ENCODE measurements around the gene LYZ. TPM values are rescaled to one million over a fixed set of nuclear protein-coding genes. Genes with fewer than 3 reads are reported as not detected.

The LYZ gene
- polyA plus RNA-seq, 1 experiment, result not detected

DNA sequence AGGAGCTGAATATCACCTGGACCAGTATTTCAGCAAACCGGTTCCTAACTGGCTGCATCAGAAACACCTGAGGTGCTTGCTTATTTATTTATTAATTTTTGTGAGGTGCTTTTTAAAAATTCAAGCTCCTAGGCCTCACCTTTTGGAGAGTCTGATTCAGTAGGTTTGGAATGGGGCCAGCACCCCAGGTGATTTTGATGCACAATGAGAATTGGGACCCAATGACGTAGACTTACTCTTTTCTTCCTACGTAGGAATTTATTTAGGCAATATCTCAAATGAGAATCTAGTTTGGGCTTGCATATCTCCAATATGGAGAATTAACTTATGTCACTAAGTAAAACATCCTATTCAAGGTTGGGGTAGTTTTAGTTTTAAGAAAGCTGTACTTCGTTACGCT is 18.6 kb downstream of the LYZ start:
- no peak overlapping the region for H3K4me3 ChIP-seq (ENCODE audit: low read depth, low read length)
- CTCF ChIA-PET, result interaction anchor here (0.7 to 2.0 kb wide), 3 partner anchors 9 to 272 kb away, joined by 4 to 6 read pairs (median 5); no protein-coding TSS in a partner anchor
- TF ChIP-seq, protein P1, sequence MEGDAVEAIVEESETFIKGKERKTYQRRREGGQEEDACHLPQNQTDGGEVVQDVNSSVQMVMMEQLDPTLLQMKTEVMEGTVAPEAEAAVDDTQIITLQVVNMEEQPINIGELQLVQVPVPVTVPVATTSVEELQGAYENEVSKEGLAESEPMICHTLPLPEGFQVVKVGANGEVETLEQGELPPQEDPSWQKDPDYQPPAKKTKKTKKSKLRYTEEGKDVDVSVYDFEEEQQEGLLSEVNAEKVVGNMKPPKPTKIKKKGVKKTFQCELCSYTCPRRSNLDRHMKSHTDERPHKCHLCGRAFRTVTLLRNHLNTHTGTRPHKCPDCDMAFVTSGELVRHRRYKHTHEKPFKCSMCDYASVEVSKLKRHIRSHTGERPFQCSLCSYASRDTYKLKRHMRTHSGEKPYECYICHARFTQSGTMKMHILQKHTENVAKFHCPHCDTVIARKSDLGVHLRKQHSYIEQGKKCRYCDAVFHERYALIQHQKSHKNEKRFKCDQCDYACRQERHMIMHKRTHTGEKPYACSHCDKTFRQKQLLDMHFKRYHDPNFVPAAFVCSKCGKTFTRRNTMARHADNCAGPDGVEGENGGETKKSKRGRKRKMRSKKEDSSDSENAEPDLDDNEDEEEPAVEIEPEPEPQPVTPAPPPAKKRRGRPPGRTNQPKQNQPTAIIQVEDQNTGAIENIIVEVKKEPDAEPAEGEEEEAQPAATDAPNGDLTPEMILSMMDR (IDR thresholded peaks at IDR 0.05; ENCODE audit: insufficient read depth, low read depth, low read length), result no peak
- DNase-seq (ENCODE audit: low read depth), result no peak
- POLR2A ChIA-PET, result no interaction called here
- H3K27me3 ChIP-seq (ENCODE audit: control insufficient read depth, insufficient read depth, low read length), result no peaks in the 10 kb centered on the region
- H3K36me3 ChIP-seq (ENCODE audit: control insufficient read depth, insufficient read depth, low read length), result peaks cover 1% of the 10 kb centered on the region

DNA sequence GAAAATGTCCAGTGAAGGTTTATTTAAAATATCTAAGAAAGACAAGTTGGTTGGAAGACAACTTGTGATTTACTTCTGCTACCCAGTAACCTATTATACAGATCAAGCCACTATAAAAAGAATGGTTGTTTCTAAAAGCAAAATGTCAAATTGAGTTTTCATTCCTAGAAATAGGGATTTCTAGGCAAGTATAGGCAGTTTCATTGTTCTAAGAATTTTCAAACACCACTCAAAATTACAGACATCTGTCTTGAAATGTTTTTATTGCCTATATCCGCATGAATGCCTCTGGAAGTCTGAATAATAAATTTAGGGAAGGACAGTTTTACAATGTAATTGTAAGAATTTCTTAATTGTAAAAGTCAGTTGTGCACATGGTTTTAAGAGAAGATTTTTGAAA is 20.0 kb downstream of the LYZ start:
- H3K4me3 ChIP-seq (ENCODE audit: low read depth, low read length), result no peak overlapping the region
- ChIA-PET POLR2A (no interaction called here), CTCF (interaction anchor here (2.0 kb wide), 1 partner anchor 11 kb away, joined by 5 read pairs; no protein-coding TSS in a partner anchor)
- no peaks in the 10 kb centered on the region for H3K27me3 ChIP-seq (ENCODE audit: control insufficient read depth, insufficient read depth, low read length)
- TF ChIP-seq, protein P1 (IDR thresholded peaks at IDR 0.05; ENCODE audit: insufficient read depth, low read depth, low read length), result no peak
- peaks cover 2% of the 10 kb centered on the region for H3K36me3 ChIP-seq (ENCODE audit: control insufficient read depth, insufficient read depth, low read length)
- no peak for DNase-seq (ENCODE audit: low read depth)

DNA sequence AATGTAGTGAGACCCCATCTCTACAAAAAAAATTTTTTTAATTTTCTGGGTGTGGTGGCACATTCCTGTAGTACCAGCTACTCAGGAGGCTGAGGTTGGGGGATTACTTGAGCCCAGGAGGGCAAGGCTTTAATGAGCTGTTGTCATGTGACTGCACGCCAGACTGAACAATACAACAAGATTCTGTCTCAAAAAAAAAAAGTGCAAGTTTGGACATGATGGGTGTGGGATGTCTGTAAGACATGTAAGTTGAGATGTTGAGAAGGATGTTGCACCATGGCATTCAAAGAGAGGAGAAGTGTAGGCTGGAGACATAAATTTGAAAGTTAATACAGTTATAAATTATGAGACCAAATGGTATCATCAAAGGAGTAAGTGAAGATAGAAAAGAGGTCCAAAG is 34.9 kb downstream of the LYZ start:
- POLR2A ChIA-PET, result no interaction called here
- CTCF ChIA-PET, result interaction anchor here (1.6 kb wide), 1 partner anchor 256 kb away, joined by 5 read pairs; no protein-coding TSS in a partner anchor

DNA sequence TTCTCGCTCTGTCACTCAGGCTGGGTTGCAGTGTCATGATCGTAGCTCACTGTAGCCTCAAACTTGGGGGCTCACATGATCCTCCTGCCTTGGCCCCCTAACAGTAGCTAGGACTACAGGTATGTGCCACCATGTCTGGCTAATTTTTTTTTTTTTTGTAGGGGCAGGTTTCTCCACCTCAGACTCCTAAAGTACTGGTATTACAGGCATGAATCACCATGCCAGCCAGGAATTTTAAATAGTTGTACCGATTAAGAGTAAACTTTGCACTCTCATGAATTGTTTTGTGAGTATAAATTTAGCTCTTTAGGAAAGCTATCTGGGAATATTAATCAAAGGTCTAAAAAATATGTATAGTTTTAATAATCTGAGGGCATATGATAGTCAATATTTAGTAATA is 36.9 kb downstream of the LYZ start:
- ChIA-PET CTCF (interaction anchor here (1.0 to 1.5 kb wide), 5 partner anchors 11 to 255 kb away, joined by 3 to 10 read pairs (median 4); partner anchors contain the start of gene FRS2), POLR2A (no interaction called here)

More for the DNA sequence above, 34.9 kb downstream of the LYZ start:
- Histone ChIP-seq H3K4me3 (ENCODE audit: low read depth, low read length) (no peak overlapping the region), H3K27me3 (ENCODE audit: control insufficient read depth, insufficient read depth, low read length) (no peaks in the 10 kb centered on the region), H3K36me3 (ENCODE audit: control insufficient read depth, insufficient read depth, low read length) (peaks cover 2% of the 10 kb centered on the region; the same call in 1 of the 2 replicates)
- no peak for DNase-seq (ENCODE audit: low read depth)
- TF ChIP-seq, protein P1 (IDR thresholded peaks at IDR 0.05; ENCODE audit: insufficient read depth, low read depth, low read length), result no peak

DNA sequence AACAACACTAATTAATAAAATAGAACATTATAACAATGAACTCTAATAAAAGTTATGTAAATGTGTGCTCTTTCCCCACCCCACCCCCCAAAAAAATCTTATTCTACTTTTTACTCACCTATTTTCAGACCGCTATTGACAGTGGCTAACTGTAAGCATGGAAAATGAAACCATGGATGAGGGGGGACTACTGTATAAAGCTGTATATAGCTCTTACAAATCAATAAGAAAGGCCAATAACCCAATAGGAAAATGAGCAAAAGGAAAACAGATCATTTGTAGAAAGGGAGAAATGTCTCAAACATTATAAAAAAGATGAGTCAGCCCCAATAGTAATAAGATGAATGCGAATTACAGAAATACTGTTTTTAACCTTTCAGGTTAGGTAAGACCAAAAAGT is 38.7 kb downstream of the LYZ start:
- TF ChIP-seq, protein P1 (IDR thresholded peaks at IDR 0.05; ENCODE audit: insufficient read depth, low read depth, low read length), result no peak
- Histone ChIP-seq H3K27me3 (ENCODE audit: control insufficient read depth, insufficient read depth, low read length) (no peaks in the 10 kb centered on the region), H3K36me3 (ENCODE audit: control insufficient read depth, insufficient read depth, low read length) (peaks cover 2% of the 10 kb centered on the region; the same call in 1 of the 2 replicates), H3K4me3 (ENCODE audit: low read depth, low read length) (no peak overlapping the region)
- no peak for DNase-seq (ENCODE audit: low read depth)
- CTCF ChIA-PET, result interaction anchor here (1.1 to 3.7 kb wide), 3 partner anchors 20 to 233 kb away, joined by 3 to 15 read pairs (median 4); no protein-coding TSS in a partner anchor
- POLR2A ChIA-PET, result no interaction called here

More for the DNA sequence above, 36.9 kb downstream of the LYZ start:
- Histone ChIP-seq H3K4me3 (ENCODE audit: low read depth, low read length) (no peak overlapping the region), H3K27me3 (ENCODE audit: control insufficient read depth, insufficient read depth, low read length) (no peaks in the 10 kb centered on the region), H3K36me3 (ENCODE audit: control insufficient read depth, insufficient read depth, low read length) (peaks cover 2% of the 10 kb centered on the region; the same call in 1 of the 2 replicates)
- TF ChIP-seq, protein P1 (IDR thresholded peaks at IDR 0.05; ENCODE audit: insufficient read depth, low read depth, low read length), result no peak
- DNase-seq (ENCODE audit: low read depth), result no peak

Measured in BJ (cell line).